K562 (cell line): Measurements from ENCODE around the gene RAB31. TPM values are rescaled to one million over a fixed set of nuclear protein-coding genes. Genes with fewer than 3 reads are reported as not detected.

ENCODE experiments used
- CBFA2T2 ChIP-seq: fragments of 450-650 bp; conservative IDR thresholded peaks from 2 replicates; pipeline ENCODE4 v1.6.1; 2017; ENCODE audit warnings: mild to moderate bottlenecking
- CBX2 ChIP-seq: fragments of 200-600 bp; sonication (generic); IDR thresholded peaks from one replicate; pipeline ENCODE4 v1.6.1; 2012; ENCODE audit warnings: mild to moderate bottlenecking, low read length, inconsistent platforms; ENCODE audit not compliant: insufficient read depth, poor library complexity, severe bottlenecking
- CLOCK ChIP-seq: fragments of 250-450 bp; sonication (Bioruptor Pico); IDR thresholded peaks from 2 replicates; pipeline ENCODE4 v1.4.0; 2020; ENCODE audit warnings: mild to moderate bottlenecking, moderate library complexity, borderline replicate concordance
- COPS2 ChIP-seq: fragments of 450-650 bp; conservative IDR thresholded peaks from 2 replicates; pipeline ENCODE4 v1.6.1; 2016; ENCODE audit warnings: mild to moderate bottlenecking, moderate library complexity
- CTCF ChIP-seq, 3 experiments: IDR thresholded peaks in 2 of 3; conservative IDR thresholded peaks in 1 of 3; 2 replicates each; pipeline ENCODE4 v1.5.1; 2011 to 2012; ENCODE audit warnings: low read length in 3 of 3, mild to moderate bottlenecking in 3 of 3, control low read depth in 2 of 3, improper control_type of control experiment in 1 of 3, inconsistent platforms in 1 of 3, low read depth in 1 of 3, mixed read lengths in 1 of 3, moderate library complexity in 1 of 3; ENCODE audit not compliant: insufficient read depth in 2 of 3
- CXXC5 ChIP-seq: fragments of 250-450 bp; sonication (Bioruptor Pico); IDR thresholded peaks from 2 replicates; pipeline ENCODE4 v1.8.0; 2022; ENCODE audit warnings: inconsistent platforms, mild to moderate bottlenecking, moderate library complexity
- ETV1 ChIP-seq: fragments of 450-650 bp; conservative IDR thresholded peaks from 2 replicates; pipeline ENCODE4 v1.6.1; 2016; ENCODE audit warnings: missing genetic modification characterization, control low read depth, low read depth, missing compliant biosample characterization
- EZH2 ChIP-seq: IDR thresholded peaks from 2 replicates; pipeline ENCODE4 v1.6.1; 2012; ENCODE audit warnings: low read depth, mild to moderate bottlenecking, inconsistent platforms, low read length, borderline replicate concordance
- JUN ChIP-seq, 2 experiments: sonication (generic) in 1 of 2; formaldehyde crosslinking in 1 of 2; IDR thresholded peaks; 2 replicates each; pipeline versions ENCODE4 v1.6.1 to v1.8.0; 2012 to 2022; ENCODE audit warnings: borderline replicate concordance in 2 of 2, mild to moderate bottlenecking in 2 of 2, improper control_type of control experiment in 1 of 2, low read depth in 1 of 2, low read length in 1 of 2, missing genetic modification reagents in 1 of 2
- JUND ChIP-seq, 2 experiments: IDR thresholded peaks; 2 replicates in 1 of 2; 3 replicates in 1 of 2; pipeline ENCODE4 v1.6.1; 2011; ENCODE audit warnings: borderline replicate concordance in 2 of 2, low read depth in 2 of 2, low read length in 2 of 2, improper control_type of control experiment in 1 of 2, missing biosample characterization in 1 of 2, missing genetic modification characterization in 1 of 2, missing genetic modification reagents in 1 of 2
- MED1 ChIP-seq: sonication (generic); formaldehyde crosslinking; IDR thresholded peaks from 2 replicates; pipeline ENCODE4 v1.8.1; 2023; ENCODE audit warnings: missing genetic modification reagents, borderline replicate concordance
- NFE2L1 ChIP-seq: fragments of 450-650 bp; IDR thresholded peaks from 2 replicates; pipeline ENCODE4 v1.6.1; 2016; ENCODE audit warnings: missing genetic modification characterization, low read depth, mild to moderate bottlenecking, missing compliant biosample characterization, moderate library complexity, borderline replicate concordance
- NR2C1 ChIP-seq, 2 experiments: fragments of 450-650 bp; IDR thresholded peaks; 2 replicates each; pipeline ENCODE4 v1.6.1; 2017; ENCODE audit warnings: mild to moderate bottlenecking in 2 of 2, antibody characterized with exemption in 1 of 2, inconsistent platforms in 1 of 2, missing compliant biosample characterization in 1 of 2, missing genetic modification characterization in 1 of 2
- PYGO2 ChIP-seq: fragments of 450-650 bp; IDR thresholded peaks from 2 replicates; pipeline ENCODE4 v1.6.1; 2016; ENCODE audit warnings: mild to moderate bottlenecking, missing genetic modification characterization, moderate library complexity, missing compliant biosample characterization
- RCOR1 ChIP-seq, 2 experiments: IDR thresholded peaks; 2 replicates each; pipeline ENCODE4 v1.6.1; 2012; ENCODE audit warnings: low read depth in 2 of 2, low read length in 2 of 2, borderline replicate concordance in 1 of 2, improper control_type of control experiment in 1 of 2
- TAF7 ChIP-seq: fragments of 450-650 bp; IDR thresholded peaks from 2 replicates; pipeline ENCODE4 v1.6.1; 2016; ENCODE audit warnings: missing genetic modification characterization, missing compliant biosample characterization
- ZKSCAN8 ChIP-seq: fragments of 200-800 bp; sonication (Bioruptor generic); IDR thresholded peaks from 2 replicates; pipeline ENCODE4 v1.6.1; 2016; ENCODE audit warnings: missing genetic modification characterization, missing compliant biosample characterization
- ZNF232 ChIP-seq: sonication (generic); formaldehyde crosslinking; IDR thresholded peaks from 2 replicates; pipeline ENCODE4 v1.8.0; 2022; ENCODE audit warnings: mild to moderate bottlenecking, missing genetic modification reagents
- ZNF395 ChIP-seq: fragments of 200-800 bp; sonication (Bioruptor generic); IDR thresholded peaks from 2 replicates; pipeline ENCODE4 v1.6.1; 2017; ENCODE audit warnings: missing genetic modification characterization, missing compliant biosample characterization
- ZNF77 ChIP-seq: fragments of 250-450 bp; sonication (Bioruptor Pico); IDR thresholded peaks from 2 replicates; pipeline ENCODE4 v1.5.0; 2020
- polyA plus RNA-seq, 8 experiments: library from polyadenylated mRNA; depleted of rRNA in 4 of 8; stranded (reverse) in 5 of 8; unstranded in 3 of 8; fragments of >200 nt; fragmentation: Nextera tagmentation in 2 of 8; fragmentation: Illumina TruSeq in 1 of 8; extraction: Ambion mirVana in 2 of 8; extraction: Trizol in 1 of 8; gene quantifications; 2 replicates each; pipeline versions ENCODE4 v1.2.1 to v1.2.3, GENCODE V29; 2011 to 2014; ENCODE audit warnings: inconsistent platforms in 1 of 8, missing spikeins in 1 of 8
- total RNA-seq, 7 experiments: library from RNA; depleted of rRNA in 6 of 7; stranded (reverse); fragments of >200 nt in 6 of 7; fragmentation: Illumina TruSeq in 2 of 7; extraction: Trizol in 2 of 7; gene quantifications; 2 replicates each; pipeline versions ENCODE4 v1.2.1 to v1.2.3, GENCODE V29; 2011 to 2021; ENCODE audit warnings: low replicate concordance in 1 of 7

RAB31 gene
- total and polyA plus RNA-seq, 9 of the 15 experiments (the other 6 are each of a cell fraction or from before 2014, with no cell fraction given): 20.7 to 70.4 (median 41.3) TPM

- no peak for TF ChIP-seq JUND (IDR thresholded peaks at IDR 0.05; ENCODE audit: borderline replicate concordance, low read depth, low read length)
- no peak for TF ChIP-seq JUND (tag; IDR thresholded peaks at IDR 0.05; ENCODE audit: borderline replicate concordance, low read depth, low read length)
- peak; percentile 48 for TF ChIP-seq NR2C1 (IDR thresholded peaks at IDR 0.05)
- no peak for TF ChIP-seq NR2C1 (tag; IDR thresholded peaks at IDR 0.05)
- TF ChIP-seq COPS2: no peak
- no peak for TF ChIP-seq EZH2
- peak in 1 of 2 experiments; percentile 23; a peak in 1 of 4 replicates for TF ChIP-seq RCOR1 (IDR thresholded peaks at IDR 0.05; ENCODE audit: borderline replicate concordance in 1 of 2, low read depth in 2 of 2, low read length in 2 of 2)
- no peak for TF ChIP-seq CBFA2T2
- TF ChIP-seq CBX2: no peak
- no peak for TF ChIP-seq MED1 (CRISPR knock-in tag)
- TF ChIP-seq PYGO2 (tag): no peak
- no peak for TF ChIP-seq JUN (IDR thresholded peaks at IDR 0.05; ENCODE audit: borderline replicate concordance, low read depth, low read length)
- TF ChIP-seq JUN (CRISPR knock-in tag; IDR thresholded peaks at IDR 0.05; ENCODE audit: borderline replicate concordance): no peak
- TF ChIP-seq CTCF (IDR thresholded peaks at IDR 0.05 in 2 of 3, conservative IDR thresholded peaks at IDR 0.05 in 1 of 3; ENCODE audit: insufficient read depth in 2 of 3, low read depth in 1 of 3, low read length in 3 of 3): peak; percentile 95 to 99 (median 98)
- TF ChIP-seq TAF7: no peak
- TF ChIP-seq ZNF395 (CRISPR knock-in tag): no peak
- TF ChIP-seq ETV1 (tag): no peak
- TF ChIP-seq CLOCK (CRISPR knock-in tag): no peak
- TF ChIP-seq CXXC5 (CRISPR knock-in tag): no peak
- no peak for TF ChIP-seq NFE2L1
- TF ChIP-seq ZNF77 (CRISPR knock-in tag): no peak
- no peak for TF ChIP-seq ZKSCAN8
- no peak for TF ChIP-seq ZNF232 (CRISPR knock-in tag)
These were observed 84.6 kb downstream of the RAB31 start (continued) for GRCh38 chr18:9792565-9793245.
